PC-3 (cell line): ENCODE results near the gene KIF14. TPM values are rescaled to one million over a fixed set of nuclear protein-coding genes. Genes with fewer than 3 reads are reported as not detected.

ENCODE experiments used
- ATAC-seq: fragments of 200-7000 bp; cut with Tn5 transposase; 2 replicates; pipeline ENCODE4 v1.9.1; 2020; ENCODE audit warnings: mild to moderate bottlenecking, moderate library complexity
- BruUV-seq: library from RNA; stranded (reverse); fragments of 400-500 nt; replicated peaks from 2 replicates; lab custom pipeline; 2021; lab: Mats Ljungman, UMichigan
- CTCF ChIA-PET: fragments of 300-600 bp; sonication (Branson Sonifier 250); formaldehyde crosslinking; loops from one replicate; lab custom pipeline; 2022; ENCODE audit warnings: antibody characterized with exemption; lab: Charles Lee
- POLR2A ChIA-PET: fragments of 300-600 bp; sonication (Branson Sonifier 250); formaldehyde crosslinking; loops from one replicate; lab custom pipeline; 2022; ENCODE audit warnings: antibody characterized with exemption; ENCODE audit not compliant: unreplicated experiment; lab: Charles Lee
- DNase-seq: peaks from one replicate; pipeline ENCODE4 v3.0.0-alpha.2; 2015
- H2AFZ ChIP-seq: fragments of 300-600 bp; sonication (generic); 2 replicates; pipeline ENCODE4 v1.6.0; 2016; ENCODE audit warnings: antibody characterized with exemption, low read length
- H3F3A ChIP-seq: fragments of 300-600 bp; sonication (generic); one replicate; pipeline ENCODE4 v1.6.0; 2017; ENCODE audit warnings: antibody characterized with exemption, low read length, control low read depth, mild to moderate bottlenecking; ENCODE audit not compliant: unreplicated experiment
- H3K27ac ChIP-seq: fragments of 300-600 bp; sonication (generic); 2 replicates; pipeline ENCODE4 v1.5.1; 2016; ENCODE audit warnings: mild to moderate bottlenecking, low read length
- H3K27me3 ChIP-seq: fragments of 300-600 bp; sonication (generic); 2 replicates; pipeline ENCODE4 v1.6.1; 2016; ENCODE audit warnings: low read length, mixed read lengths
- H3K36me3 ChIP-seq: fragments of 300-600 bp; sonication (generic); 2 replicates; pipeline ENCODE4 v1.6.1; 2016; ENCODE audit warnings: low read depth, mixed run types, low read length, mixed read lengths
- H3K4me1 ChIP-seq: fragments of 300-600 bp; sonication (generic); 2 replicates; pipeline ENCODE4 v1.5.1; 2016; ENCODE audit warnings: low read length; ENCODE audit not compliant: insufficient read depth
- H3K4me2 ChIP-seq: fragments of 300-600 bp; sonication (generic); 2 replicates; pipeline ENCODE4 v1.6.0; 2016; ENCODE audit warnings: low read length
- H3K4me3 ChIP-seq: fragments of 300-600 bp; sonication (generic); 2 replicates; pipeline ENCODE4 v1.5.1; 2016; ENCODE audit warnings: mild to moderate bottlenecking, low read length, mixed read lengths
- H3K79me2 ChIP-seq: fragments of 300-600 bp; sonication (generic); 2 replicates; pipeline ENCODE4 v1.6.1; 2017; ENCODE audit warnings: low read length, mixed read lengths
- H3K9ac ChIP-seq: fragments of 300-600 bp; sonication (generic); 2 replicates; pipeline ENCODE4 v1.6.0; 2016; ENCODE audit warnings: mild to moderate bottlenecking, low read length
- H3K9me2 ChIP-seq: fragments of 300-600 bp; sonication (generic); replicated peaks from 2 replicates; pipeline ENCODE4 v1.6.1; 2016; ENCODE audit warnings: mixed run types, low read length, mixed read lengths
- H3K9me3 ChIP-seq: fragments of 300-600 bp; sonication (generic); 2 replicates; pipeline ENCODE4 v1.6.1; 2016; ENCODE audit warnings: low read length, mixed read lengths
- H4K20me1 ChIP-seq: fragments of 300-600 bp; sonication (generic); 2 replicates; pipeline ENCODE4 v1.6.1; 2016; ENCODE audit warnings: low read length, mixed read lengths
- EZH2 ChIP-seq: fragments of 300-600 bp; sonication (generic); IDR thresholded peaks from one replicate; pipeline ENCODE4 v1.6.1; 2017; ENCODE audit warnings: antibody characterized with exemption, mild to moderate bottlenecking, low read length; ENCODE audit not compliant: unreplicated experiment
- EZH2phosphoT487 ChIP-seq: fragments of 300-600 bp; sonication (generic); IDR thresholded peaks from 2 replicates; pipeline ENCODE4 v1.6.1; 2018; ENCODE audit warnings: mild to moderate bottlenecking, antibody characterized with exemption, low read length, borderline replicate concordance
- intact Hi-C: fragments of 100-400 bp; cut with micrococcal nuclease; formaldehyde crosslinking; loops from 2 replicates; pipeline ENCODE4 v1.9.0; 2023
- total RNA-seq: library from RNA; depleted of rRNA; stranded (reverse); fragments of >200 nt; gene quantifications from 2 replicates; pipeline ENCODE4 v1.2.3, GENCODE V29; 2014
- TF ChIP-seq, protein P1 (sequence below): fragments of 300-600 bp; sonication (generic); conservative IDR thresholded peaks from 2 replicates; pipeline ENCODE4 v1.5.1; 2017; ENCODE audit warnings: antibody characterized with exemption, low read depth, mild to moderate bottlenecking, low read length

The KIF14 gene
- total RNA-seq, 1 experiment from 2014 or later: 23.6 TPM

DNA sequence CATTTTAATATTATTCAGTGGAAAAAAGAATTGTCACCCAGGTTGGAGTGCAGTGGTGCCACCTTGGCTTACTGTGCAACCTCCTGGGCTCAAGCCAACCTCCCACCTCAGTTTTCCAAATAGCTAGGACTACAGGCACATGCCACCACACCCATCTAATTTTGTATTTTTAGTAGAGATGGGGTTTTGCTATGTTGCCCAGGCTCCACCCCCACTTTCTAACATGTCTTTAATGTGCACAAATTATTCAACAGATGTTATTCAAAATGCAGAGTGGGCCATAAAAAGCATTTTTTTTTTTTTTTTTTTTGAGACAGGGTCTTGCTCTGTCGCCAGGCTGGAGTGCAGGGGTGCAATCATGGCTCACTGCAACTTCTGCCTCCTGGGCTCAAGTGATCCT is 31.8 kb upstream of the KIF14 start:
- TF ChIP-seq EZH2phosphoT487 (no peak), EZH2 (no peak)
- TF ChIP-seq, protein P1, sequence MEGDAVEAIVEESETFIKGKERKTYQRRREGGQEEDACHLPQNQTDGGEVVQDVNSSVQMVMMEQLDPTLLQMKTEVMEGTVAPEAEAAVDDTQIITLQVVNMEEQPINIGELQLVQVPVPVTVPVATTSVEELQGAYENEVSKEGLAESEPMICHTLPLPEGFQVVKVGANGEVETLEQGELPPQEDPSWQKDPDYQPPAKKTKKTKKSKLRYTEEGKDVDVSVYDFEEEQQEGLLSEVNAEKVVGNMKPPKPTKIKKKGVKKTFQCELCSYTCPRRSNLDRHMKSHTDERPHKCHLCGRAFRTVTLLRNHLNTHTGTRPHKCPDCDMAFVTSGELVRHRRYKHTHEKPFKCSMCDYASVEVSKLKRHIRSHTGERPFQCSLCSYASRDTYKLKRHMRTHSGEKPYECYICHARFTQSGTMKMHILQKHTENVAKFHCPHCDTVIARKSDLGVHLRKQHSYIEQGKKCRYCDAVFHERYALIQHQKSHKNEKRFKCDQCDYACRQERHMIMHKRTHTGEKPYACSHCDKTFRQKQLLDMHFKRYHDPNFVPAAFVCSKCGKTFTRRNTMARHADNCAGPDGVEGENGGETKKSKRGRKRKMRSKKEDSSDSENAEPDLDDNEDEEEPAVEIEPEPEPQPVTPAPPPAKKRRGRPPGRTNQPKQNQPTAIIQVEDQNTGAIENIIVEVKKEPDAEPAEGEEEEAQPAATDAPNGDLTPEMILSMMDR: no peak
- POLR2A ChIA-PET: no interaction called here
- Histone ChIP-seq H3K9me3 (no peaks in the 10 kb centered on the region), H3K27me3 (no peaks in the 10 kb centered on the region), H3K36me3 (peaks cover 13% of the 10 kb centered on the region; the same call in 1 of the 2 replicates), H4K20me1 (no peaks in the 10 kb centered on the region), H3K4me1 (peaks cover 13% of the 10 kb centered on the region), H3F3A (no peaks in the 10 kb centered on the region), H3K27ac (no peak overlapping the region), H3K9me2 (no peaks in the 10 kb centered on the region), H3K9ac (no peak overlapping the region), H3K79me2 (no peaks in the 10 kb centered on the region), H3K4me2 (no peak overlapping the region), H2AFZ (no peak overlapping the region), H3K4me3 (no peak overlapping the region)
- ATAC-seq (no peak), DNase-seq (no peak)
- BruUV-seq: no TSS peak
- intact Hi-C loops: no loop called here
- CTCF ChIA-PET: no interaction called here

DNA sequence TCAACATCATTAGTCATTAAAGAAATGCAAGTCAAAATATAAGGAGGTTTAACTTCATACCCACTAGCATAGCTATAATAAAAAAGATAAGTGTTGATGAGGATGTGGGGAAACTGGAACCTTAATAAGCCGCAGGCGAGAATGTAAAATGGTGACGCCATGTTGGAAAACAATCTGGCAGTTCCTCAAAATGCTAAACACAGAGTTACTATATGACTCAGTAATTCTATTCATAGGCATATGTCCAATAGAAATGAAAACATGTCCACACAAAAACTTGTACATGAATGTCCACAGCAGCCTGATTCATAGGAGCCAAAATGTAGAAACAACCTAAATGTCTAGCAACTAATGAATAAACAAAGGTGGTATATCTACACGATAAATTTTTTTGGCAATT is 26.0 kb upstream of the KIF14 start:
- Histone ChIP-seq H3K36me3 (peaks cover 12% of the 10 kb centered on the region; the same call in 1 of the 2 replicates), H3K79me2 (no peaks in the 10 kb centered on the region), H3F3A (no peaks in the 10 kb centered on the region), H3K9me3 (no peaks in the 10 kb centered on the region), H3K27ac (no peak overlapping the region), H3K4me3 (no peak overlapping the region), H3K27me3 (no peaks in the 10 kb centered on the region), H2AFZ (no peak overlapping the region), H4K20me1 (no peaks in the 10 kb centered on the region), H3K4me2 (no peak overlapping the region), H3K4me1 (no peaks in the 10 kb centered on the region), H3K9ac (no peak overlapping the region), H3K9me2 (no peaks in the 10 kb centered on the region)
- no peak for ATAC-seq
- BruUV-seq: no TSS peak
- POLR2A ChIA-PET: no interaction called here
- no peak for DNase-seq
- CTCF ChIA-PET: no interaction called here
- TF ChIP-seq EZH2phosphoT487 (no peak), EZH2 (no peak)
- TF ChIP-seq, protein P1: no peak
- intact Hi-C loops: no loop called here

DNA sequence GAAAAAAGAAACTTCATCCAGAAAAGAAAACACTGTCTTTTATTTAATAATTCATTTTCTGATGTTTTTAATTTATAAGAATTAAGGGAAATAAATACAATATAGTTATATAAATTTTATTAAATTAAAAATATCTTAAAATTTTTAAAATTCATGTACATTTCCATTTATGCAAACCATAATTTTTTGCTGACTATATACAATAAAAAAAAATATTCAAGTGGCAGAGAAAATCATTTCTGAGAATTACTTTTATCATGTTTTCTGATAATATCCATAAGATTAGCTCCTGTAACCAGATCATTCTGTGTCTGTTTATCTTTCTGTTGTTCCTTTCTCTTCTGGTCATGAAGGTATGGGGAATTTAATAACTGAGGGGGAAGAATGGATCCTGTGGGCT is 23.5 kb upstream of the KIF14 start:
- ATAC-seq (no peak), DNase-seq (no peak)
- TF ChIP-seq EZH2phosphoT487 (no peak), EZH2 (no peak)
- TF ChIP-seq, protein P1: no peak
- Histone ChIP-seq H3K4me1 (peaks cover 20% of the 10 kb centered on the region), H4K20me1 (no peaks in the 10 kb centered on the region), H3K4me3 (no peak overlapping the region), H3K4me2 (no peak overlapping the region), H3K27ac (no peak overlapping the region), H3K27me3 (no peaks in the 10 kb centered on the region), H3K79me2 (no peaks in the 10 kb centered on the region), H3K9me2 (no peaks in the 10 kb centered on the region), H3F3A (no peaks in the 10 kb centered on the region), H2AFZ (no peak overlapping the region), H3K9ac (no peak overlapping the region), H3K36me3 (peaks cover 12% of the 10 kb centered on the region; the same call in 1 of the 2 replicates), H3K9me3 (no peaks in the 10 kb centered on the region)
- BruUV-seq: no TSS peak
- CTCF ChIA-PET: no interaction called here
- POLR2A ChIA-PET: no interaction called here
- intact Hi-C loops: loop anchor here (5.0 kb wide), 1 partner anchor 158 kb away; no protein-coding TSS in a partner anchor
